MM.1S (cell line): ENCODE measurements around the gene ELL.

Experiments used
- EZH2 ChIP-seq: fragments of 300-600 bp; sonication (generic); optimal IDR thresholded peaks from 2 replicates; pipeline ENCODE3; 2017; ENCODE audit warnings: low read depth, mild to moderate bottlenecking, antibody characterized with exemption, low read length, mixed read lengths
- TF ChIP-seq, protein P1 (sequence below): fragments of 300-600 bp; sonication (generic); IDR thresholded peaks from 2 replicates; pipeline ENCODE4 v1.5.1; 2016; ENCODE audit warnings: antibody characterized with exemption, low read length, mixed read lengths

DNA sequence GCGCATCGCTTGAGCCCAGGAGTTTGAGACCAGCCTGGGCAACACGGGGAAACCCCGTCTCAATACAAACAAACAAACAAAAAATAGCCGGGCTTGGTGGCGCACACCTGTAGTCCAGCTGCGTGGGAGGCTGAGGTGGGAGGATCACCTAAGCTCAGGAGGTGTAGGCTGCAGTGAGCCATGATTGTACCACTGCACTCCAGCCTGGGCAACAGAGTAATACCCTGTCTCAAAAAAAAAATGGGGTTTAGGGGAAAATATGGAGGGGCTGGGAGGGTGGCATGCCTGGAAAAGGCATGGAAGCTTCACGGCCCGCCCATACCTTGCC, 82.0 kb downstream of the ELL start:
- TF ChIP-seq, protein P1, sequence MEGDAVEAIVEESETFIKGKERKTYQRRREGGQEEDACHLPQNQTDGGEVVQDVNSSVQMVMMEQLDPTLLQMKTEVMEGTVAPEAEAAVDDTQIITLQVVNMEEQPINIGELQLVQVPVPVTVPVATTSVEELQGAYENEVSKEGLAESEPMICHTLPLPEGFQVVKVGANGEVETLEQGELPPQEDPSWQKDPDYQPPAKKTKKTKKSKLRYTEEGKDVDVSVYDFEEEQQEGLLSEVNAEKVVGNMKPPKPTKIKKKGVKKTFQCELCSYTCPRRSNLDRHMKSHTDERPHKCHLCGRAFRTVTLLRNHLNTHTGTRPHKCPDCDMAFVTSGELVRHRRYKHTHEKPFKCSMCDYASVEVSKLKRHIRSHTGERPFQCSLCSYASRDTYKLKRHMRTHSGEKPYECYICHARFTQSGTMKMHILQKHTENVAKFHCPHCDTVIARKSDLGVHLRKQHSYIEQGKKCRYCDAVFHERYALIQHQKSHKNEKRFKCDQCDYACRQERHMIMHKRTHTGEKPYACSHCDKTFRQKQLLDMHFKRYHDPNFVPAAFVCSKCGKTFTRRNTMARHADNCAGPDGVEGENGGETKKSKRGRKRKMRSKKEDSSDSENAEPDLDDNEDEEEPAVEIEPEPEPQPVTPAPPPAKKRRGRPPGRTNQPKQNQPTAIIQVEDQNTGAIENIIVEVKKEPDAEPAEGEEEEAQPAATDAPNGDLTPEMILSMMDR: no peak
- TF ChIP-seq EZH2: no peak
